HepG2 (cell line): ENCODE results near the gene PARP6. TPM values are rescaled to one million over a fixed set of nuclear protein-coding genes. Genes with fewer than 3 reads are reported as not detected.

Source experiments
- CBX2 ChIP-seq, 2 experiments: fragments of 200-600 bp in 1 of 2; sonication (generic); formaldehyde crosslinking in 1 of 2; IDR thresholded peaks; 2 replicates each; pipeline versions ENCODE4 v1.7.0 to v1.8.1; 2018 to 2022; ENCODE audit warnings: low read depth in 2 of 2, low read length in 1 of 2, mild to moderate bottlenecking in 1 of 2, missing genetic modification reagents in 1 of 2
- ELF3 ChIP-seq: IDR thresholded peaks from 2 replicates; pipeline ENCODE4 v1.6.1; 2016; ENCODE audit warnings: missing genetic modification reagents, missing compliant biosample characterization
- FOSL1 ChIP-seq: sonication (generic); formaldehyde crosslinking; IDR thresholded peaks from 2 replicates; pipeline ENCODE4 v1.9.0; 2021; ENCODE audit warnings: missing genetic modification reagents, borderline replicate concordance
- GATAD2A ChIP-seq: IDR thresholded peaks from 2 replicates; pipeline ENCODE4 v1.6.1; 2016
- HOXA7 ChIP-seq: sonication (generic); formaldehyde crosslinking; IDR thresholded peaks from 2 replicates; pipeline ENCODE4 v1.8.1; 2022; ENCODE audit warnings: mild to moderate bottlenecking, missing genetic modification reagents, moderate library complexity
- IRX3 ChIP-seq: sonication (generic); formaldehyde crosslinking; IDR thresholded peaks from 2 replicates; pipeline ENCODE4 v1.8.1; 2023; ENCODE audit warnings: mild to moderate bottlenecking, low read depth, missing genetic modification reagents, borderline replicate concordance
- KAT2B ChIP-seq: fragments of 150-350 bp; IDR thresholded peaks from 2 replicates; pipeline ENCODE4 v1.6.1; 2014; ENCODE audit warnings: low read depth, low read length, borderline replicate concordance
- MEIS2 ChIP-seq: sonication (generic); formaldehyde crosslinking; IDR thresholded peaks from 2 replicates; pipeline ENCODE4 v1.9.0; 2021; ENCODE audit warnings: mild to moderate bottlenecking, missing genetic modification reagents
- PHF20 ChIP-seq: sonication (generic); formaldehyde crosslinking; IDR thresholded peaks from 2 replicates; pipeline ENCODE4 v1.5.0; 2020; ENCODE audit warnings: mild to moderate bottlenecking, missing genetic modification reagents
- SETDB1 ChIP-seq: sonication (generic); formaldehyde crosslinking; IDR thresholded peaks from 2 replicates; pipeline ENCODE4 v1.5.1; 2020; ENCODE audit warnings: missing genetic modification reagents, mild to moderate bottlenecking, borderline replicate concordance
- SP5 ChIP-seq: IDR thresholded peaks from 2 replicates; pipeline ENCODE4 v1.6.1; 2016; ENCODE audit warnings: low read depth, borderline replicate concordance
- WIZ ChIP-seq: sonication (generic); formaldehyde crosslinking; IDR thresholded peaks from 2 replicates; pipeline ENCODE4 v1.5.1; 2020; ENCODE audit warnings: mild to moderate bottlenecking, missing genetic modification reagents
- ZNF468 ChIP-seq: sonication (generic); formaldehyde crosslinking; IDR thresholded peaks from 2 replicates; pipeline ENCODE4 v1.8.0; 2022; ENCODE audit warnings: mild to moderate bottlenecking, moderate library complexity, missing genetic modification reagents
- ZNF687 ChIP-seq: sonication (generic); formaldehyde crosslinking; IDR thresholded peaks from 2 replicates; pipeline ENCODE4 v1.5.1; 2020; ENCODE audit warnings: mild to moderate bottlenecking, missing genetic modification reagents, moderate library complexity
- ZNF768 ChIP-seq: sonication (generic); formaldehyde crosslinking; IDR thresholded peaks from 2 replicates; pipeline ENCODE4 v1.4.0; 2020; ENCODE audit warnings: missing genetic modification reagents
- polyA plus RNA-seq, 8 experiments: library from polyadenylated mRNA; depleted of rRNA in 3 of 8; stranded (reverse) in 7 of 8; unstranded in 1 of 8; fragments of >200 nt; fragmentation: Illumina TruSeq in 4 of 8; extraction: Trizol in 4 of 8; gene quantifications; 2 replicates each; pipeline versions ENCODE4 v1.2.1 to v1.2.3, GENCODE V29; 2011 to 2016; ENCODE audit warnings: low read depth in 4 of 8, missing spikeins in 1 of 8, mixed read lengths in 1 of 8; ENCODE audit not compliant: insufficient read depth in 1 of 8
- total RNA-seq, 5 experiments: library from RNA; depleted of rRNA; stranded (reverse); fragments of >200 nt; fragmentation: Illumina TruSeq; extraction: Trizol; gene quantifications; 2 replicates each; pipeline ENCODE4 v1.2.3, GENCODE V29; 2016; ENCODE audit warnings: low read depth in 1 of 5
- TF ChIP-seq, protein P1 (sequence below): sonication (generic); formaldehyde crosslinking; IDR thresholded peaks from 2 replicates; pipeline ENCODE4 v1.5.0; 2020; ENCODE audit warnings: mild to moderate bottlenecking, missing genetic modification reagents, borderline replicate concordance
- TF ChIP-seq, protein P2 (sequence below): sonication (generic); formaldehyde crosslinking; IDR thresholded peaks from 2 replicates; pipeline ENCODE4 v1.4.0; 2020; ENCODE audit warnings: missing genetic modification reagents
- TF ChIP-seq, protein P3 (sequence below): sonication (generic); formaldehyde crosslinking; IDR thresholded peaks from 2 replicates; pipeline ENCODE4 v1.4.0; 2020; ENCODE audit warnings: missing genetic modification reagents

PARP6 gene
- total and polyA plus RNA-seq, 2 of the 13 experiments (the other 11 are each of a cell fraction or from before 2014, with no cell fraction given), result 0.22 to 0.87 TPM

DNA sequence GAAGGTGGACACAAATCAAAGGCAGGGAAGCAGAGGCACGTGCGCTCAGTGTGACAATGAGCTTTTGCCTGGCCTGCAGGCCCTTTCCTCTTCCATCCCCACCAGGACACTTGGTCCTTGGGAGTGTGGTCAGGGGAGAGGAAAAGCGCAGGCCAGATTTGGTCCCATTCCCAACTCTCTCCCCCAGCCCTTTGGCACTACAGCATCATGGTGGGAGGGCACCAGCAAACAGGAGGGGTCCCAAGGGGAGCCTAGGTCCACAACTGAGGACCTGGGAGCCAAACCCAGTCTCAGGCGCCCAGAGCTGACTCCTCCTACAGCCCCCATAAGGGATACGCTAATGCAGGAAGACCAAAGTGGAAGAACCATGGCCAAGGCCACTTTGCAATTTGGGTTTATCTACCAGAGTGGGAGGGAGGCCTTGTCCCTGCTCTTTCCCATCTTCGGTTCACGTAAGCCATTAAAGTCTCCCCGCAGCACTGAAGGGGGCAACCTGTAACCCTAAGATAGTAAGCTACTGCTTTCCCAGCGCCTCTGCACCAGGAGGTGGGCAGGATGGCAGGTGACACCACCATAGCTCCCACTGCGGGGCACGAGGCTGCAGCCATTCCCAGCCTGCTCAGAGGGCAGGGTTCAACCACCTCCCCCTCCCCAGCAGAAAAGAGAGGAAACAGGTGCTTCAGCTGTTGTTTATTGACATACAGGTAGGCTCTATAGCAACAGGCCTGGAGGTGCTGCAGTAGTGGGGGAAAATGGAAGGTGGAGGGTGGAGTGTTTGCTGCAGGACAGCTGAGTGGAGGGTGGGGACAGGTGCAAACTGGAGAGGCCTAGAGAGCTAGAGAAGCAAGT, 73.8 kb downstream of the PARP6 start (continued):
- TF ChIP-seq HOXA7 (CRISPR knock-in tag) (no peak), ELF3 (CRISPR knock-in tag) (no peak), CBX2 (IDR thresholded peaks at IDR 0.05; ENCODE audit: low read depth, low read length) (no peak), CBX2 (CRISPR knock-in tag; IDR thresholded peaks at IDR 0.05; ENCODE audit: low read depth) (no peak), ZNF768 (no peak), IRX3 (no peak), KAT2B (no peak), PHF20 (CRISPR knock-in tag) (no peak), ZNF468 (CRISPR knock-in tag) (no peak), WIZ (CRISPR knock-in tag) (no peak), MEIS2 (CRISPR knock-in tag) (no peak), GATAD2A (no peak), SP5 (no peak), FOSL1 (CRISPR knock-in tag) (no peak), ZNF687 (peak; percentile 49), SETDB1 (no peak)
- TF ChIP-seq, protein P1, sequence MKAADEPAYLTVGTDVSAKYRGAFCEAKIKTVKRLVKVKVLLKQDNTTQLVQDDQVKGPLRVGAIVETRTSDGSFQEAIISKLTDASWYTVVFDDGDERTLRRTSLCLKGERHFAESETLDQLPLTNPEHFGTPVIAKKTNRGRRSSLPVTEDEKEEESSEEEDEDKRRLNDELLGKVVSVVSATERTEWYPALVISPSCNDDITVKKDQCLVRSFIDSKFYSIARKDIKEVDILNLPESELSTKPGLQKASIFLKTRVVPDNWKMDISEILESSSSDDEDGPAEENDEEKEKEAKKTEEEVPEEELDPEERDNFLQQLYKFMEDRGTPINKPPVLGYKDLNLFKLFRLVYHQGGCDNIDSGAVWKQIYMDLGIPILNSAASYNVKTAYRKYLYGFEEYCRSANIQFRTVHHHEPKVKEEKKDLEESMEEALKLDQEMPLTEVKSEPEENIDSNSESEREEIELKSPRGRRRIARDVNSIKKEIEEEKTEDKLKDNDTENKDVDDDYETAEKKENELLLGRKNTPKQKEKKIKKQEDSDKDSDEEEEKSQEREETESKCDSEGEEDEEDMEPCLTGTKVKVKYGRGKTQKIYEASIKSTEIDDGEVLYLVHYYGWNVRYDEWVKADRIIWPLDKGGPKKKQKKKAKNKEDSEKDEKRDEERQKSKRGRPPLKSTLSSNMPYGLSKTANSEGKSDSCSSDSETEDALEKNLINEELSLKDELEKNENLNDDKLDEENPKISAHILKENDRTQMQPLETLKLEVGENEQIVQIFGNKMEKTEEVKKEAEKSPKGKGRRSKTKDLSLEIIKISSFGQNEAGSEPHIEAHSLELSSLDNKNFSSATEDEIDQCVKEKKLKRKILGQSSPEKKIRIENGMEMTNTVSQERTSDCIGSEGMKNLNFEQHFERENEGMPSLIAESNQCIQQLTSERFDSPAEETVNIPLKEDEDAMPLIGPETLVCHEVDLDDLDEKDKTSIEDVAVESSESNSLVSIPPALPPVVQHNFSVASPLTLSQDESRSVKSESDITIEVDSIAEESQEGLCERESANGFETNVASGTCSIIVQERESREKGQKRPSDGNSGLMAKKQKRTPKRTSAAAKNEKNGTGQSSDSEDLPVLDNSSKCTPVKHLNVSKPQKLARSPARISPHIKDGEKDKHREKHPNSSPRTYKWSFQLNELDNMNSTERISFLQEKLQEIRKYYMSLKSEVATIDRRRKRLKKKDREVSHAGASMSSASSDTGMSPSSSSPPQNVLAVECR (CRISPR knock-in tag), result no peak
- TF ChIP-seq, protein P2, sequence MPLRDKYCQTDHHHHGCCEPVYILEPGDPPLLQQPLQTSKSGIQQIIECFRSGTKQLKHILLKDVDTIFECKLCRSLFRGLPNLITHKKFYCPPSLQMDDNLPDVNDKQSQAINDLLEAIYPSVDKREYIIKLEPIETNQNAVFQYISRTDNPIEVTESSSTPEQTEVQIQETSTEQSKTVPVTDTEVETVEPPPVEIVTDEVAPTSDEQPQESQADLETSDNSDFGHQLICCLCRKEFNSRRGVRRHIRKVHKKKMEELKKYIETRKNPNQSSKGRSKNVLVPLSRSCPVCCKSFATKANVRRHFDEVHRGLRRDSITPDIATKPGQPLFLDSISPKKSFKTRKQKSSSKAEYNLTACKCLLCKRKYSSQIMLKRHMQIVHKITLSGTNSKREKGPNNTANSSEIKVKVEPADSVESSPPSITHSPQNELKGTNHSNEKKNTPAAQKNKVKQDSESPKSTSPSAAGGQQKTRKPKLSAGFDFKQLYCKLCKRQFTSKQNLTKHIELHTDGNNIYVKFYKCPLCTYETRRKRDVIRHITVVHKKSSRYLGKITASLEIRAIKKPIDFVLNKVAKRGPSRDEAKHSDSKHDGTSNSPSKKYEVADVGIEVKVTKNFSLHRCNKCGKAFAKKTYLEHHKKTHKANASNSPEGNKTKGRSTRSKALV (CRISPR knock-in tag), result no peak
- TF ChIP-seq, protein P3, sequence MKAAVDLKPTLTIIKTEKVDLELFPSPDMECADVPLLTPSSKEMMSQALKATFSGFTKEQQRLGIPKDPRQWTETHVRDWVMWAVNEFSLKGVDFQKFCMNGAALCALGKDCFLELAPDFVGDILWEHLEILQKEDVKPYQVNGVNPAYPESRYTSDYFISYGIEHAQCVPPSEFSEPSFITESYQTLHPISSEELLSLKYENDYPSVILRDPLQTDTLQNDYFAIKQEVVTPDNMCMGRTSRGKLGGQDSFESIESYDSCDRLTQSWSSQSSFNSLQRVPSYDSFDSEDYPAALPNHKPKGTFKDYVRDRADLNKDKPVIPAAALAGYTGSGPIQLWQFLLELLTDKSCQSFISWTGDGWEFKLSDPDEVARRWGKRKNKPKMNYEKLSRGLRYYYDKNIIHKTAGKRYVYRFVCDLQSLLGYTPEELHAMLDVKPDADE (CRISPR knock-in tag), result no peak
